ENCODE results near the gene MDN1.

GRCh38 chr6:89724981-89725380 lies 94.6 kb downstream of the MDN1 start:
- TF ChIP-seq CTCF (IDR thresholded peaks at IDR 0.05) (no peak), EZH2 (IDR thresholded peaks at IDR 0.05; ENCODE audit: borderline replicate concordance, insufficient read depth, low read depth, low read length, poor library complexity, severe bottlenecking) (no peak)
